GM10266 (cell line): ENCODE results near the gene SH3BP2.

Experiments used
- DNase-seq: peaks from one replicate; pipeline ENCODE4 v3.0.0; 2012; ENCODE audit errors: extremely low spot score
- CTCF ChIP-seq: IDR thresholded peaks from 2 replicates; pipeline ENCODE4 v1.5.1; 2012; ENCODE audit warnings: mild to moderate bottlenecking, low read depth; ENCODE audit not compliant: control insufficient read depth, insufficient read depth; ENCODE audit errors: missing control alignments

Gene SH3BP2

GRCh38 chr4:2866891-2867290 lies 74.0 kb downstream of the SH3BP2 start:
- DNase-seq = no peak
- no peak for TF ChIP-seq CTCF

- TF ChIP-seq CTCF = no peak
- no peak for DNase-seq
Measured at GRCh38 chr4:2867758-2868491, 75.0 kb downstream of the SH3BP2 start.

GRCh38 chr4:2868877-2869487 lies 76.1 kb downstream of the SH3BP2 start:
- DNase-seq = no peak
- no peak for TF ChIP-seq CTCF

GRCh38 chr4:2869659-2870058 lies 76.8 kb downstream of the SH3BP2 start:
- DNase-seq = no peak

GRCh38 chr4:2870082-2870481 lies 77.2 kb downstream of the SH3BP2 start:
- TF ChIP-seq CTCF = no peak
- no peak for DNase-seq

More at GRCh38 chr4:2869659-2870058, 76.8 kb downstream of the SH3BP2 start:
- TF ChIP-seq CTCF = no peak

GRCh38 chr4:2871466-2871865 lies 78.6 kb downstream of the SH3BP2 start:
- DNase-seq = no peak
- no peak for TF ChIP-seq CTCF

GRCh38 chr4:2871911-2872310 lies 79.0 kb downstream of the SH3BP2 start:
- DNase-seq = no peak
- TF ChIP-seq CTCF = no peak
